ENCODE data around the gene CYBB.

GRCh38 chrX:37812110-37812509 lies 32.3 kb downstream of the CYBB start:
- TF ChIP-seq CTCF (IDR thresholded peaks at IDR 0.05) = no peak
- TF ChIP-seq SIN3A (IDR thresholded peaks at IDR 0.05; ENCODE audit: borderline replicate concordance, insufficient read depth, low read depth, low read length) = no peak

Measured in Panc1 (cell line).